H1 (cell line): ENCODE results near the gene NSL1. TPM values are rescaled to one million over a fixed set of nuclear protein-coding genes. Genes with fewer than 3 reads are reported as not detected.

ENCODE experiments used
- CTCF ChIA-PET: fragments of 300-600 bp; sonication (Branson Sonifier 250); formaldehyde crosslinking; loops from one replicate; lab custom pipeline; 2021; ENCODE audit not compliant: partially characterized antibody; lab: Charles Lee
- POLR2A ChIA-PET: fragments of 300-600 bp; sonication (Branson Sonifier 250); formaldehyde crosslinking; loops from one replicate; lab custom pipeline; 2021; ENCODE audit warnings: inconsistent platforms; ENCODE audit not compliant: partially characterized antibody; lab: Charles Lee
- DNase-seq, 2 experiments: peaks; one replicate each; pipeline versions ENCODE4 v3.0.0 to v3.0.0-alpha.2; 2010 to 2022; ENCODE audit warnings: low spot score in 2 of 2, low read depth in 1 of 2, mixed read lengths in 1 of 2
- FAIRE-seq: peaks from 2 replicates; lab custom pipeline; 2011; peaks lifted over from hg19 to GRCh38; lab: Jason Lieb, UNC
- H2AFZ ChIP-seq: 2 replicates; pipeline ENCODE4 v1.8.1; 2012; ENCODE audit warnings: low read length, inconsistent platforms
- H2AK5ac ChIP-seq: 2 replicates; pipeline ENCODE4 v1.6.1; 2013; ENCODE audit warnings: low read depth, low read length
- H2BK120ac ChIP-seq: replicated peaks from 2 replicates; pipeline ENCODE3; 2013; ENCODE audit warnings: low read depth, low read length, inconsistent platforms
- H2BK12ac ChIP-seq: 2 replicates; pipeline ENCODE4 v1.6.1; 2013; ENCODE audit warnings: low read depth, low read length
- H2BK15ac ChIP-seq: 2 replicates; pipeline ENCODE4 v1.6.1; 2013; ENCODE audit warnings: low read length
- H2BK20ac ChIP-seq: 2 replicates; pipeline ENCODE4 v1.6.1; 2013; ENCODE audit warnings: low read length
- H2BK5ac ChIP-seq: 2 replicates; pipeline ENCODE4 v1.6.1; 2013; ENCODE audit warnings: low read depth, low read length
- H3K14ac ChIP-seq: 2 replicates; pipeline ENCODE4 v1.6.1; 2013; ENCODE audit warnings: inconsistent platforms; ENCODE audit not compliant: insufficient read length
- H3K18ac ChIP-seq: 2 replicates; pipeline ENCODE4 v1.6.1; 2013; ENCODE audit warnings: low read length; ENCODE audit errors: extremely low read depth
- H3K23ac ChIP-seq: 2 replicates; pipeline ENCODE4 v1.6.1; 2013; ENCODE audit warnings: inconsistent platforms; ENCODE audit not compliant: insufficient read length
- H3K23me2 ChIP-seq: 2 replicates; pipeline ENCODE4 v1.6.1; 2013; ENCODE audit warnings: low read depth, low read length
- H3K27ac ChIP-seq: 2 replicates; pipeline ENCODE4 v1.6.1; 2011; ENCODE audit warnings: low read depth, low read length, inconsistent platforms
- H3K27me3 ChIP-seq, 4 experiments: replicated peaks in 1 of 4; 1 replicate in 1 of 4; 2 replicates in 3 of 4; pipeline versions ENCODE4 v1.6.1 to v1.8.1; 2011 to 2013; ENCODE audit warnings: low read length in 3 of 4, mild to moderate bottlenecking in 3 of 4, inconsistent platforms in 2 of 4, mixed read lengths in 2 of 4, moderate library complexity in 1 of 4; ENCODE audit not compliant: control insufficient read depth in 3 of 4, insufficient read depth in 3 of 4; ENCODE audit errors: extremely low read depth in 1 of 4
- H3K36me3 ChIP-seq, 4 experiments: 2 replicates each; pipeline versions ENCODE4 v1.6.1 to v1.8.1; 2011 to 2013; ENCODE audit warnings: mild to moderate bottlenecking in 4 of 4, low read length in 3 of 4, moderate library complexity in 2 of 4, control low read depth in 1 of 4, inconsistent platforms in 1 of 4; ENCODE audit not compliant: insufficient read depth in 4 of 4, control insufficient read depth in 2 of 4
- H3K4ac ChIP-seq: replicated peaks from 2 replicates; pipeline ENCODE3; 2013; ENCODE audit warnings: low read length, low read depth, mixed read lengths, inconsistent platforms; ENCODE audit not compliant: insufficient read length
- H3K4me1 ChIP-seq, 4 experiments: replicated peaks in 1 of 4; 1 replicate in 1 of 4; 2 replicates in 3 of 4; pipeline versions ENCODE4 v1.6.1 to v1.8.1; 2011 to 2013; ENCODE audit warnings: low read length in 3 of 4, inconsistent platforms in 2 of 4, mixed read lengths in 1 of 4; ENCODE audit not compliant: insufficient read depth in 4 of 4, control insufficient read depth in 3 of 4
- H3K4me2 ChIP-seq, 2 experiments: 2 replicates each; pipeline versions ENCODE4 v1.6.1 to v1.8.1; 2011 to 2013; ENCODE audit warnings: low read depth in 2 of 2, low read length in 2 of 2, control low read depth in 1 of 2, inconsistent platforms in 1 of 2, mild to moderate bottlenecking in 1 of 2; ENCODE audit not compliant: insufficient read depth in 1 of 2
- H3K4me3 ChIP-seq, 4 experiments: fragments of 200-600, 300-600 bp in 1 of 4; sonication (generic), shearing (Covaris generic), sonication (Bioruptor Twin) in 1 of 4; 2 replicates each; pipeline versions ENCODE4 v1.5.1 to v1.8.1; 2011 to 2016; ENCODE audit warnings: low read length in 4 of 4, low read depth in 3 of 4, control low read depth in 2 of 4, inconsistent platforms in 2 of 4, mild to moderate bottlenecking in 2 of 4, mixed read lengths in 1 of 4, moderate library complexity in 1 of 4; ENCODE audit not compliant: insufficient read depth in 2 of 4; ENCODE audit errors: extremely low read depth in 1 of 4
- H3K56ac ChIP-seq: replicated peaks from 2 replicates; pipeline ENCODE3; 2013; ENCODE audit warnings: low read depth, mild to moderate bottlenecking, mixed read lengths, low read length, inconsistent platforms; ENCODE audit not compliant: insufficient read length
- H3K79me1 ChIP-seq: 2 replicates; pipeline ENCODE4 v1.6.1; 2013; ENCODE audit warnings: low read depth, low read length, control low read depth
- H3K79me2 ChIP-seq, 2 experiments: 2 replicates each; pipeline versions ENCODE4 v1.6.1 to v1.8.1; 2012 to 2013; ENCODE audit warnings: low read length in 2 of 2, mild to moderate bottlenecking in 2 of 2, inconsistent platforms in 1 of 2; ENCODE audit not compliant: insufficient read depth in 2 of 2, control insufficient read depth in 1 of 2
- H3K9ac ChIP-seq, 4 experiments: replicated peaks in 1 of 4; 1 replicate in 1 of 4; 2 replicates in 3 of 4; pipeline versions ENCODE4 v1.6.1 to v1.8.1; 2011 to 2013; ENCODE audit warnings: low read depth in 3 of 4, low read length in 3 of 4, control low read depth in 2 of 4, mild to moderate bottlenecking in 2 of 4, moderate library complexity in 2 of 4, inconsistent platforms in 1 of 4; ENCODE audit errors: extremely low read depth in 1 of 4
- H3K9me3 ChIP-seq, 2 experiments: 2 replicates each; pipeline versions ENCODE4 v1.6.1 to v1.8.1; 2012 to 2013; ENCODE audit warnings: mild to moderate bottlenecking in 2 of 2, moderate library complexity in 2 of 2, control low read depth in 1 of 2, inconsistent platforms in 1 of 2, low read depth in 1 of 2, low read length in 1 of 2, mixed read lengths in 1 of 2; ENCODE audit not compliant: insufficient read depth in 2 of 2
- H4K20me1 ChIP-seq, 2 experiments: replicated peaks in 1 of 2; 2 replicates each; pipeline versions ENCODE3 to v1.8.1; 2011 to 2013; ENCODE audit warnings: inconsistent platforms in 2 of 2, low read length in 2 of 2, mild to moderate bottlenecking in 1 of 2; ENCODE audit not compliant: insufficient read depth in 2 of 2, control insufficient read depth in 1 of 2
- H4K5ac ChIP-seq: 2 replicates; pipeline ENCODE4 v1.6.1; 2013; ENCODE audit warnings: low read length, low read depth, mixed read lengths, inconsistent platforms; ENCODE audit not compliant: insufficient read length
- H4K8ac ChIP-seq: 2 replicates; pipeline ENCODE4 v1.8.0; 2013; ENCODE audit warnings: mild to moderate bottlenecking, moderate library complexity, low read length, inconsistent platforms; ENCODE audit not compliant: insufficient read depth; ENCODE audit errors: extremely low read depth
- H4K91ac ChIP-seq: replicated peaks from 2 replicates; pipeline ENCODE3; 2013; ENCODE audit warnings: low read length, mixed read lengths, inconsistent platforms; ENCODE audit not compliant: insufficient read length
- BRCA1 ChIP-seq: IDR thresholded peaks from 2 replicates; pipeline ENCODE4 v1.6.1; 2012; ENCODE audit warnings: low read depth, low read length, improper control_type of control experiment
- CBX5 ChIP-seq: fragments of 300-800, 300-1000 bp; sonication (generic); IDR thresholded peaks from 2 replicates; pipeline ENCODE4 v1.7.1; 2016; ENCODE audit warnings: antibody characterized with exemption, low read length, low read depth
- EZH2 ChIP-seq: fragments of 200-600 bp; sonication (generic); IDR thresholded peaks from 2 replicates; pipeline ENCODE4 v1.7.1; 2012; ENCODE audit warnings: low read depth, mild to moderate bottlenecking, moderate library complexity, low read length, inconsistent platforms; ENCODE audit not compliant: severe bottlenecking
- PHF8 ChIP-seq: fragments of 200-600 bp; sonication (generic); conservative IDR thresholded peaks from 2 replicates; pipeline ENCODE4 v1.7.1; 2012; ENCODE audit warnings: low read depth, mild to moderate bottlenecking, inconsistent platforms, low read length, moderate library complexity
- RAD21 ChIP-seq, 2 experiments: IDR thresholded peaks in 1 of 2; conservative IDR thresholded peaks in 1 of 2; 2 replicates each; pipeline ENCODE4 v1.6.1; 2011; ENCODE audit warnings: low read depth in 2 of 2, low read length in 2 of 2, improper control_type of control experiment in 1 of 2, inconsistent platforms in 1 of 2, mild to moderate bottlenecking in 1 of 2, moderate library complexity in 1 of 2
- SUZ12 ChIP-seq: fragments of 200-600 bp; sonication (generic); IDR thresholded peaks from 2 replicates; pipeline ENCODE4 v1.6.1; 2012; ENCODE audit warnings: mild to moderate bottlenecking, inconsistent platforms, low read length, moderate library complexity, mixed read lengths
- WGBS, 2 experiments: shearing (Covaris generic) in 1 of 2; methylation state at CpG; one replicate each; pipeline versions ENCODE4 v1.1.6 to v1.1.7; 2013 to 2015; ENCODE audit warnings: low lambda C conversion rate in 2 of 2, mixed read lengths in 2 of 2, inconsistent platforms in 1 of 2, low coverage in 1 of 2, missing lambda C conversion rate in 1 of 2; ENCODE audit not compliant: insufficient replicate concordance in 2 of 2, insufficient coverage in 1 of 2, insufficient read length in 1 of 2; ENCODE audit errors: extremely low coverage in 1 of 2, missing lambda C conversion rate in 1 of 2; 5-methylcytosine and 5-hydroxymethylcytosine counted together
- polyA plus RNA-seq, 7 experiments: library from polyadenylated mRNA; depleted of rRNA in 3 of 7; stranded (reverse) in 5 of 7; unstranded in 2 of 7; fragments of >200 nt in 5 of 7; fragments of 200-250 nt in 2 of 7; gene quantifications; 1 replicate in 5 of 7; 2 replicates in 1 of 7; 4 replicates in 1 of 7; pipeline versions ENCODE4 v1.2.1 to v1.2.3, GENCODE V29; 2011 to 2013; ENCODE audit warnings: missing spikeins in 2 of 7, mixed read lengths in 2 of 7
- total RNA-seq: library from RNA; stranded (reverse); fragmentation: NEBNext Ultra II Directional; extraction: Animal tissue kit (Norgen Biotek cat#: 25700); gene quantifications from 2 replicates; pipeline ENCODE4 v1.2.1, GENCODE V29; 2021
- TF ChIP-seq, protein P1 (sequence below): IDR thresholded peaks from 2 replicates; pipeline ENCODE4 v1.6.1; 2012; ENCODE audit warnings: inconsistent platforms

Gene NSL1
- total and polyA plus RNA-seq, 2 of the 8 experiments (the other 6 are each of a cell fraction or from before 2014, with no cell fraction given) = 25.4 to 51.7 TPM

DNA sequence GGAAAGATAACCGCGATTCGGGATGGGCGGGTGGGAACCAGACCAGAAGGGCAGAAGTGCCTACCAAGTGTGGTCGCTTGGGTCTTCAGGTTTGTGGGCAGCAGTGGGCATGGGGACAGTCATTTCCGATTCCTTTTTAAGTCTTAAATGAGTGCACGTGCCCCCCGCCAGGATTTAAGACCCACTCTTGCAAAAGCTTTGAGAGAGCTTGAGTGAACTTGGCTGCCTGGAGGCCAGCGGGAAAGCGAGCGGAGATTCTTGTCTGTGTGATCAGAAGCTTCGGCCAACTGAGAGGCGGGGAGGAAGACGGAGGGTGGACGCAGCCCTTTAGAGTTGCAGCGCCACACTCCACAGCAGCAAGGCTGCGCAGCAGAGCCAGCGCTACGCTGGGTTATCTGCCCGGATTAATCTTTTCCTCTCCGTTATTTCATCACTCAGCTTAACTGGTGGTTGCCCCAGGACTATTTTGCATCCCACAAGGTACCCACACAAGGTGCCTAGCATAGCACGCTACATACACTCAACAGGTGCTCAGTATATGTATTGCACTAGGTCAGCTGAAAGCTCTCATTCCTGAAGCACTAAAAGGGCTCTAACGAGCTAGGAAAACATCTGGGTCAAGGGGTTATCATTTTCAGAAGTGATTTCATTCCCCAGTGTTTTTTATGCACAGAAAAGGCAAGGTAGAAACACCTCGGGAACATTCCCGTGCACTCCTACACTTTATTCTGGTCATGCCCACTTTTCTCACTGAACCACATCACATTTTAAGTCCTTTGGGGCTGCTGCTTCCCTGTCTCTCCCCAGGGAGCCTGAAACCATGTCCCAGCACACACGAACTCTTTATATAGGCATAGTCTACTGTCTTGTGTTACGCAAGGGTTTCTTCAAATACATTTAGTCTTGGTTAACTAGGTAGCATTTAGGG is 90.4 kb downstream of the NSL1 start:
- Histone ChIP-seq H2BK120ac (no peak overlapping the region), H3K9me3 (no peaks in the 10 kb centered on the region), H3K79me2 (no peaks in the 10 kb centered on the region), H4K5ac (no peak overlapping the region), H4K20me1 (peaks cover 0 to 2% of the 10 kb centered on the region in 2 experiments), H3K9ac (no peak overlapping the region), H2AK5ac (no peak overlapping the region), H3K56ac (no peak overlapping the region), H3K14ac (no peak overlapping the region), H3K4ac (no peak overlapping the region), H3K79me1 (no peaks in the 10 kb centered on the region), H2BK5ac (no peak overlapping the region), H4K8ac (peak overlapping the region; percentile 23; the same call in 1 of the 2 replicates), H2BK20ac (no peak overlapping the region), H2BK15ac (no peak overlapping the region), H3K36me3 (peaks cover 0 to 5% (median 0%) of the 10 kb centered on the region in 4 experiments; a peak in 1 of 8 replicates), H3K23me2 (peaks cover 13% of the 10 kb centered on the region; the same call in 1 of the 2 replicates), H3K18ac (no peak overlapping the region), H3K4me2 (peak overlapping the region; percentile 80 to 91), H2BK12ac (no peak overlapping the region; the same call in 1 of the 2 replicates), H4K91ac (no peak overlapping the region), H3K27ac (no peak overlapping the region), H3K27me3 (peaks cover 31 to 58% (median 47%) of the 10 kb centered on the region in 4 experiments), H3K4me1 (peaks cover 5 to 8% (median 7%) of the 10 kb centered on the region in 4 experiments; a peak in 6 of 7 replicates), H2AFZ (no peak overlapping the region), H3K23ac (no peak overlapping the region), H3K4me3 (peak overlapping the region; percentile 29 to 69 (median 34); a peak in 5 of 8 replicates)
- DNase-seq = peak; percentile 17 to 63
- WGBS, 2 experiments = 21% methylated on average over 25 of the region's 27 CpGs; no CpG with 5 or more reads in 1 of the 2 experiments
- ChIA-PET POLR2A (interaction anchor here (0.7 to 2.0 kb wide), 9 partner anchors 10 to 207 kb away, joined by 3 to 7 read pairs (median 3); partner anchors contain the start of genes ATF3 and FLVCR1), CTCF (interaction anchor here (0.7 to 4.2 kb wide), 21 partner anchors 8 to 244 kb away, joined by 3 to 16 read pairs (median 4); no protein-coding TSS in a partner anchor)
- no peak for FAIRE-seq
- TF ChIP-seq PHF8 (no peak), CBX5 (no peak), BRCA1 (no peak), SUZ12 (peak; percentile 22), RAD21 (IDR thresholded peaks at IDR 0.05 in 1 of 2, conservative IDR thresholded peaks at IDR 0.05 in 1 of 2; ENCODE audit: low read depth in 2 of 2, low read length in 2 of 2) (peak in 1 of 2 experiments; percentile 12; a peak in 1 of 4 replicates), EZH2 (peak; percentile 31)
- TF ChIP-seq, protein P1, sequence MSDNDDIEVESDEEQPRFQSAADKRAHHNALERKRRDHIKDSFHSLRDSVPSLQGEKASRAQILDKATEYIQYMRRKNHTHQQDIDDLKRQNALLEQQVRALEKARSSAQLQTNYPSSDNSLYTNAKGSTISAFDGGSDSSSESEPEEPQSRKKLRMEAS = peak; percentile 20; the same call in 1 of the 2 replicates
